ENCODE measurements around the gene ELOVL1.

Gene ELOVL1

GRCh38 chr1:43314233-43314632, 53.6 kb downstream of the ELOVL1 start:
- Histone ChIP-seq H4K20me1 (ENCODE audit: control insufficient read depth, insufficient read depth, low read depth, low read length) (no peaks in the 10 kb centered on the region), H3F3A (ENCODE audit: control insufficient read depth, insufficient read depth) (no peaks in the 10 kb centered on the region), H3K4me2 (ENCODE audit: low read length) (no peak overlapping the region), H3K9me3 (ENCODE audit: control insufficient read depth, insufficient read depth, low read length) (no peaks in the 10 kb centered on the region), H3K27ac (ENCODE audit: low read depth, low read length) (no peak overlapping the region), H3K4me3 (ENCODE audit: low read length) (no peak overlapping the region), H3K9me2 (replicated peaks; ENCODE audit: control insufficient read depth, low read length) (no peaks in the 10 kb centered on the region), H3K27me3 (ENCODE audit: control insufficient read depth, low read length) (no peaks in the 10 kb centered on the region), H3K4me1 (ENCODE audit: control insufficient read depth, low read length) (no peaks in the 10 kb centered on the region), H3K36me3 (ENCODE audit: control insufficient read depth, low read length) (no peaks in the 10 kb centered on the region), H3K79me2 (ENCODE audit: control insufficient read depth, low read length) (no peaks in the 10 kb centered on the region)
- TF ChIP-seq EZH2phosphoT487 (IDR thresholded peaks at IDR 0.05; ENCODE audit: borderline replicate concordance, low read length): no peak
- TF ChIP-seq, protein P1, sequence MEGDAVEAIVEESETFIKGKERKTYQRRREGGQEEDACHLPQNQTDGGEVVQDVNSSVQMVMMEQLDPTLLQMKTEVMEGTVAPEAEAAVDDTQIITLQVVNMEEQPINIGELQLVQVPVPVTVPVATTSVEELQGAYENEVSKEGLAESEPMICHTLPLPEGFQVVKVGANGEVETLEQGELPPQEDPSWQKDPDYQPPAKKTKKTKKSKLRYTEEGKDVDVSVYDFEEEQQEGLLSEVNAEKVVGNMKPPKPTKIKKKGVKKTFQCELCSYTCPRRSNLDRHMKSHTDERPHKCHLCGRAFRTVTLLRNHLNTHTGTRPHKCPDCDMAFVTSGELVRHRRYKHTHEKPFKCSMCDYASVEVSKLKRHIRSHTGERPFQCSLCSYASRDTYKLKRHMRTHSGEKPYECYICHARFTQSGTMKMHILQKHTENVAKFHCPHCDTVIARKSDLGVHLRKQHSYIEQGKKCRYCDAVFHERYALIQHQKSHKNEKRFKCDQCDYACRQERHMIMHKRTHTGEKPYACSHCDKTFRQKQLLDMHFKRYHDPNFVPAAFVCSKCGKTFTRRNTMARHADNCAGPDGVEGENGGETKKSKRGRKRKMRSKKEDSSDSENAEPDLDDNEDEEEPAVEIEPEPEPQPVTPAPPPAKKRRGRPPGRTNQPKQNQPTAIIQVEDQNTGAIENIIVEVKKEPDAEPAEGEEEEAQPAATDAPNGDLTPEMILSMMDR (IDR thresholded peaks at IDR 0.05; ENCODE audit: low read depth, low read length, poor library complexity, severe bottlenecking): no peak

DNA sequence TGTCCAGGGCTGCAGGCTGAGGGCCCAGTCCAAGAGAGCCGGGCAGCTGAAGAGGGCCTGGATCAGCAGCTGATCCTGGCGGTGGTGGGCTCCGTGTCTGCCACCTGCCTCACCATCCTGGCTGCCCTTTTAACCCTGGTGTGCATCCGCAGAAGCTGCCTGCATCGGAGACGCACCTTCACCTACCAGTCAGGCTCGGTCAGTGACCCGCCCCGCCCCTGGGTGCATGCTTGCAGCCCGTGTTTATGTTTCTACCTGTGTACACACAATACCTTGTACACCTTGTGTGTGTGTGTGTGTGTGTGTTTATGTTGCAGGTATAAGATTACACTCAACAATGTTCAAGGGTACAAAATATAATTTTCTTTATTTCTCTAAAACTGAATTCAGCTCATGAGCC, 54.0 kb downstream of the ELOVL1 start:
- no peaks in the 10 kb centered on the region for H3K27me3 ChIP-seq (ENCODE audit: control insufficient read depth, low read length)
- no peak overlapping the region for H3K4me3 ChIP-seq (ENCODE audit: low read length)
- H3K9me3 ChIP-seq (ENCODE audit: control insufficient read depth, insufficient read depth, low read length): no peaks in the 10 kb centered on the region
- TF ChIP-seq, protein P1 (IDR thresholded peaks at IDR 0.05; ENCODE audit: low read depth, low read length, poor library complexity, severe bottlenecking): no peak
- TF ChIP-seq EZH2phosphoT487 (IDR thresholded peaks at IDR 0.05; ENCODE audit: borderline replicate concordance, low read length): no peak
- H3K36me3 ChIP-seq (ENCODE audit: control insufficient read depth, low read length): no peaks in the 10 kb centered on the region
- no peaks in the 10 kb centered on the region for H3K79me2 ChIP-seq (ENCODE audit: control insufficient read depth, low read length)
- no peaks in the 10 kb centered on the region for H4K20me1 ChIP-seq (ENCODE audit: control insufficient read depth, insufficient read depth, low read depth, low read length)
- H3K4me2 ChIP-seq (ENCODE audit: low read length): no peak overlapping the region
- no peaks in the 10 kb centered on the region for H3K4me1 ChIP-seq (ENCODE audit: control insufficient read depth, low read length)
- H3F3A ChIP-seq (ENCODE audit: control insufficient read depth, insufficient read depth): no peaks in the 10 kb centered on the region
- H3K27ac ChIP-seq (ENCODE audit: low read depth, low read length): no peak overlapping the region
- H3K9me2 ChIP-seq (replicated peaks; ENCODE audit: control insufficient read depth, low read length): no peaks in the 10 kb centered on the region
